Spleen (tissue), 11 donors: ENCODE results near the gene ARL5B. TPM values are rescaled to one million over a fixed set of nuclear protein-coding genes. Genes with fewer than 3 reads are reported as not detected.
"Not testable (repeated sequence)": the region's sequence is repeated elsewhere in the genome, so short reads cannot be mapped to it uniquely, and the experiment has no call there.

Experiments used
- DNase-seq: peaks from one replicate; pipeline ENCODE4 v3.0.0-alpha.2; 2020
- H3K27ac ChIP-seq, 8 donors: fragments of 200-600 bp; sonication (generic) in 7 of 8; 1 replicate in 4 of 8; 2 replicates in 4 of 8; pipeline versions ENCODE4 v1.5.0 to v1.8.0; 2016 to 2021; ENCODE audit warnings: inconsistent platforms in 4 of 8, mild to moderate bottlenecking in 4 of 8, moderate library complexity in 1 of 8
- H3K27me3 ChIP-seq, 7 donors: fragments of 200-600 bp; sonication (generic) in 6 of 7; replicated peaks in 1 of 7; 1 replicate in 4 of 7; 2 replicates in 3 of 7; pipeline versions ENCODE4 v1.5.0 to v1.8.0; 2016 to 2021; ENCODE audit warnings: inconsistent platforms in 3 of 7, mild to moderate bottlenecking in 1 of 7
- H3K36me3 ChIP-seq, 6 donors: fragments of 200-600 bp; sonication (generic) in 5 of 6; 1 replicate in 4 of 6; 2 replicates in 2 of 6; pipeline versions ENCODE4 v1.5.0 to v1.8.0; 2016 to 2021; ENCODE audit warnings: inconsistent platforms in 2 of 6
- H3K4me1 ChIP-seq, 6 donors: fragments of 200-600 bp; sonication (generic) in 5 of 6; 1 replicate in 3 of 6; 2 replicates in 3 of 6; pipeline versions ENCODE4 v1.5.0 to v1.8.0; 2016 to 2021; ENCODE audit warnings: inconsistent platforms in 3 of 6
- H3K4me3 ChIP-seq, 8 donors: fragments of 200-600 bp; sonication (generic) in 7 of 8; 1 replicate in 4 of 8; 2 replicates in 4 of 8; pipeline versions ENCODE4 v1.5.0 to v1.8.0; 2016 to 2021; ENCODE audit warnings: inconsistent platforms in 4 of 8, mild to moderate bottlenecking in 4 of 8, moderate library complexity in 2 of 8
- H3K9me3 ChIP-seq, 8 donors: fragments of 200-600 bp; sonication (generic) in 7 of 8; 1 replicate in 4 of 8; 2 replicates in 4 of 8; pipeline versions ENCODE4 v1.5.0 to v1.8.0; 2016 to 2021; ENCODE audit warnings: inconsistent platforms in 4 of 8
- CTCF ChIP-seq, 11 experiments: fragments of 200-600 bp in 7 of 11; fragments of 450-650 bp in 4 of 11; sonication (generic) in 4 of 11; IDR thresholded peaks in 8 of 11; conservative IDR thresholded peaks in 3 of 11; 1 replicate in 7 of 11; 2 replicates in 4 of 11; pipeline versions ENCODE4 v1.4.0 to v1.8.0; 2016 to 2021; ENCODE audit warnings: antibody characterized with exemption in 11 of 11, inconsistent platforms in 4 of 11, mild to moderate bottlenecking in 1 of 11
- POLR2A ChIP-seq, 3 donors: fragments of 450-650 bp; IDR thresholded peaks; one replicate each; pipeline ENCODE4 v1.5.1; 2017; ENCODE audit warnings: antibody characterized with exemption in 3 of 3, mild to moderate bottlenecking in 1 of 3
- POLR2AphosphoS5 ChIP-seq, 3 donors: sonication (generic); formaldehyde crosslinking; IDR thresholded peaks; one replicate each; pipeline ENCODE4 v1.5.1; 2017; ENCODE audit warnings: antibody characterized with exemption in 3 of 3
- WGBS, 5 donors: extraction: QIAGEN DNeasy Blood & Tissue Kit in 3 of 5; methylation state at CpG; one replicate each; pipeline versions ENCODE4 v1.1.5 to v1.1.7; 2013 to 2018; 5-methylcytosine and 5-hydroxymethylcytosine counted together
- intact Hi-C: fragments of 100-400 bp; cut with DNase I; formaldehyde crosslinking; loops from one replicate; pipeline ENCODE4 v1.15.0; 2023; ENCODE audit warnings: low total_unique reads
- polyA plus RNA-seq, 3 donors: library from polyadenylated mRNA; stranded (reverse); fragments of 200-250 nt; gene quantifications; one replicate each; pipeline ENCODE4 v1.2.1, GENCODE V29; 2013
- total RNA-seq, 7 donors: library from RNA; depleted of rRNA in 3 of 7; stranded (reverse); fragments of >200 nt in 3 of 7; fragmentation: NEBNext Ultra II Directional in 4 of 7; extraction: Animal tissue kit (Norgen Biotek cat#: 25700) in 4 of 7; gene quantifications; one replicate each; pipeline versions ENCODE4 v1.1.0 to v1.2.1, GENCODE V29; 2016 to 2021
- donor health status: healthy with polysubstance abuse.
- donor health status: DM: no; HTN: no; CAD: no; lungs with moderate emphysema.
- donor health status: DM: no; HTN: no; CAD: no.
- donor health status: Bipolar disorder and iron deficiency.
- donor health status: healthy.
- donor health status: DM: no; HTN: no; CAD: no.
- donor health status: DM: yes; HTN: yes; CAD: no.

The ARL5B gene
- total and polyA plus RNA-seq, 10 donors: 1.7 to 18.3 (median 11.3) TPM

GRCh38 chr10:18616337-18616736 is 42.9 kb upstream of the ARL5B start:
- Histone ChIP-seq H3K36me3 (peaks cover 0 to 59% (median 13%) of the 10 kb centered on the region in 6 donors), H3K27ac (no peak overlapping the region), H3K27me3 (no peaks in the 10 kb centered on the region), H3K9me3 (no peaks in the 10 kb centered on the region), H3K4me3 (no peak overlapping the region), H3K4me1 (no peaks in the 10 kb centered on the region)
- no peak for DNase-seq
- 42 to 49% (median 46%) methylated on average over 3 of the region's 3 CpGs for WGBS, 5 donors
- no peak for TF ChIP-seq POLR2A (IDR thresholded peaks at IDR 0.05)
- no peak for TF ChIP-seq POLR2AphosphoS5 (IDR thresholded peaks at IDR 0.05)
- no peak for TF ChIP-seq CTCF (IDR thresholded peaks at IDR 0.05 in 8 of 11, conservative IDR thresholded peaks at IDR 0.05 in 3 of 11)
- intact Hi-C loops: no loop called here

GRCh38 chr10:18619016-18619415 is 40.2 kb upstream of the ARL5B start:
- Histone ChIP-seq H3K27ac (no peak overlapping the region), H3K4me1 (no peaks in the 10 kb centered on the region), H3K27me3 (no peaks in the 10 kb centered on the region), H3K36me3 (peaks cover 0 to 45% (median 3%) of the 10 kb centered on the region in 6 donors), H3K4me3 (no peak overlapping the region), H3K9me3 (no peaks in the 10 kb centered on the region)
- whole genome bisulfite sequencing, 5 donors: 93 to 98% (median 96%) methylated on average over 3 of the region's 3 CpGs
- TF ChIP-seq POLR2AphosphoS5 (IDR thresholded peaks at IDR 0.05): no peak
- TF ChIP-seq POLR2A (IDR thresholded peaks at IDR 0.05): no peak
- TF ChIP-seq CTCF (IDR thresholded peaks at IDR 0.05 in 8 of 11, conservative IDR thresholded peaks at IDR 0.05 in 3 of 11): no peak
- no peak for DNase-seq
- intact Hi-C loops: no loop called here

- DNase-seq: no peak
- H3K4me1 ChIP-seq: no peaks in the 10 kb centered on the region
- no peak overlapping the region for H3K27ac ChIP-seq
- intact Hi-C loops: no loop called here
- no peak overlapping the region for H3K4me3 ChIP-seq
- H3K27me3 ChIP-seq: no peaks in the 10 kb centered on the region
- TF ChIP-seq POLR2A (IDR thresholded peaks at IDR 0.05): no peak
- no peak for TF ChIP-seq POLR2AphosphoS5 (IDR thresholded peaks at IDR 0.05)
- no peak for TF ChIP-seq CTCF (IDR thresholded peaks at IDR 0.05 in 8 of 11, conservative IDR thresholded peaks at IDR 0.05 in 3 of 11)
- peaks cover 0 to 31% (median 2%) of the 10 kb centered on the region in 6 donors for H3K36me3 ChIP-seq
- H3K9me3 ChIP-seq: no peaks in the 10 kb centered on the region
These were observed 38.4 kb upstream of the ARL5B start for GRCh38 chr10:18620856-18621255.

GRCh38 chr10:18623671-18624070 is 35.6 kb upstream of the ARL5B start:
- H3K4me3 ChIP-seq, H3K9me3 ChIP-seq, DNase-seq, intact Hi-C loops, H3K27me3 ChIP-seq, H3K27ac ChIP-seq: not testable (repeated sequence)
- Histone ChIP-seq H3K36me3 (peaks cover 0 to 29% (median 2%) of the 10 kb centered on the region in 6 donors), H3K4me1 (peaks cover 0 to 15% (median 2%) of the 10 kb centered on the region in 6 donors)
- 69 to 98% (median 82%) methylated on average over 1 of the region's 1 CpG for WGBS, 5 donors

GRCh38 chr10:18625886-18626285 is 33.3 kb upstream of the ARL5B start:
- 89 to 97% (median 92%) methylated on average over 5 of the region's 5 CpGs for WGBS, 5 donors
- intact Hi-C loops: no loop called here
- no peak for DNase-seq

More at GRCh38 chr10:18625886-18626285, 33.3 kb upstream of the ARL5B start:
- Histone ChIP-seq H3K36me3 (peaks cover 0 to 19% (median 2%) of the 10 kb centered on the region in 6 donors), H3K9me3 (no peaks in the 10 kb centered on the region), H3K27me3 (no peaks in the 10 kb centered on the region), H3K4me1 (peaks cover 0 to 15% (median 2%) of the 10 kb centered on the region in 6 donors), H3K4me3 (no peak overlapping the region), H3K27ac (no peak overlapping the region)
- TF ChIP-seq POLR2A (IDR thresholded peaks at IDR 0.05) (no peak), CTCF (IDR thresholded peaks at IDR 0.05 in 8 of 11, conservative IDR thresholded peaks at IDR 0.05 in 3 of 11) (no peak)
